ENCODE results near the gene CNPPD1. TPM values are rescaled to one million over a fixed set of nuclear protein-coding genes. Genes with fewer than 3 reads are reported as not detected.
"Not testable (repeated sequence)": the region's sequence is repeated elsewhere in the genome, so short reads cannot be mapped to it uniquely, and the experiment has no call there.

The CNPPD1 gene
- total RNA-seq, 1 experiment from 2014 or later: 22.8 TPM

- DNase-seq (ENCODE audit: low read depth): no peak
These were observed 32.8 kb upstream of the CNPPD1 start for GRCh38 chr2:219209236-219210195.

GRCh38 chr2:219207884-219208740 lies 31.4 kb upstream of the CNPPD1 start:
- peak; percentile 54 for DNase-seq (ENCODE audit: low read depth)

- DNase-seq (ENCODE audit: low read depth): no peak
These were observed 30.6 kb upstream of the CNPPD1 start for GRCh38 chr2:219207134-219207883.

GRCh38 chr2:219206328-219207133 lies 29.8 kb upstream of the CNPPD1 start, which contains the start of gene ZFAND2B:
Gene ZFAND2B, plus strand, starts transcription at chr2:219206782. Its CDS starts 206 bp downstream, at chr2:219206988.
- DNase-seq (ENCODE audit: low read depth): peak; percentile 90

- DNase-seq (ENCODE audit: low read depth): no peak
These were observed 29.2 kb upstream of the CNPPD1 start for GRCh38 chr2:219205981-219206327.

- DNase-seq (ENCODE audit: low read depth): no peak
These were observed 28.4 kb upstream of the CNPPD1 start for GRCh38 chr2:219205165-219205538.

GRCh38 chr2:219204425-219205164 lies 27.9 kb upstream of the CNPPD1 start:
- DNase-seq (ENCODE audit: low read depth): no peak

GRCh38 chr2:219201331-219201730 lies 24.6 kb upstream of the CNPPD1 start:
- not testable (repeated sequence) for DNase-seq (ENCODE audit: low read depth)

GRCh38 chr2:219200502-219201326 lies 24.0 kb upstream of the CNPPD1 start:
- DNase-seq (ENCODE audit: low read depth): not testable (repeated sequence)

GRCh38 chr2:219199470-219200211 lies 22.9 kb upstream of the CNPPD1 start:
- no peak for DNase-seq (ENCODE audit: low read depth)

- no peak for DNase-seq (ENCODE audit: low read depth)
These were observed 22.2 kb upstream of the CNPPD1 start for GRCh38 chr2:219198974-219199373.

- no peak for DNase-seq (ENCODE audit: low read depth)
These were observed 20.7 kb upstream of the CNPPD1 start for GRCh38 chr2:219197388-219197787.

GRCh38 chr2:219186754-219187456 lies 10.2 kb upstream of the CNPPD1 start:
- no peak for DNase-seq (ENCODE audit: low read depth)

- DNase-seq (ENCODE audit: low read depth): no peak
These were observed 7.4 kb upstream of the CNPPD1 start for GRCh38 chr2:219184121-219184520.

GRCh38 chr2:219183151-219183772 lies 6.5 kb upstream of the CNPPD1 start:
- no peak for DNase-seq (ENCODE audit: low read depth)

GRCh38 chr2:219182331-219183150 lies 5.8 kb upstream of the CNPPD1 start:
- DNase-seq (ENCODE audit: low read depth): no peak

Measured in LHCN-M2 (cell line).